ENCODE results near the gene CHRM1. TPM values are rescaled to one million over a fixed set of nuclear protein-coding genes. Genes with fewer than 3 reads are reported as not detected.

CHRM1 gene
- polyA plus RNA-seq, 1 experiment: not detected

DNA sequence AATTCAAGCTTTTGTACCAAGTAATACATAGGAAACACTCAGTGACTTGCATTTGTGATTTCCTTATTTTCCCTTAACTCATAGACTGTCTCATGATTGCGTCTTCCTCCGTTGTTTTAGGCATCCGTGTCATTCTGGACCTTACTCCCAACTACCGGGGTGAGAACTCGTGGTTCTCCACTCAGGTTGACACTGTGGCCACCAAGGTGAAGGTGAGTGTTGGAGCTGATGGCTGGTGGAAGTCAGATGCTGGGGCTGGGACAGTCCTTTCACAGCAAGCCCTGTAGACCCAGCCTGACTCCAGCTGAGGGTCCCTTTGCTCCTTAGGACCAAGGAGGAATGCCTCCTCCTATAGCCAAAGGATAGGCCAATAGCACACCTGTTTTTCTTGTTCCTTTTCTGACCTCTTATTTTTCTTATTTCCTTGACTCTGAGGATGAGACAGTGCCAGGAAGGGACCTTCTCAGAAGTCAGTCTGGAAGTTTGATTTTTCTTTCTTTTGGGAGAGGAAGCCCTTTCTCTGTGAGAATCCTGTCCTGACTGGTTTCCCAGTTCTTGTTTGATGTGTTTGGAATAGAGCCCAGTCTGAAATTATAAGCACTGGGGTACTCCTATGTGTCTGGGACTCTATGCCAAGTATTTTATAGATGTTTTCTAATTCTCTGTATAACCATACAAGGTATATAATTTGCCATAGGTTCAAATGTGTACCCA, 38.2 kb downstream of the CHRM1 start:
- peaks cover 6% of the 10 kb centered on the region; the same call in 1 of the 2 replicates for H3K9me3 ChIP-seq (ENCODE audit: control insufficient read depth, insufficient read depth, low read length)
- no peaks in the 10 kb centered on the region for H3K27me3 ChIP-seq (ENCODE audit: control insufficient read depth, insufficient read depth, low read length)
- H3K27ac ChIP-seq (ENCODE audit: low read depth, low read length): peak overlapping the region; percentile 40
- ChIA-PET POLR2A (interaction anchor here (0.5 to 5.3 kb wide), 3 partner anchors 22 to 256 kb away, joined by 3 to 68 read pairs (median 6); partner anchors contain the start of gene WDR74), CTCF (interaction anchor here (0.5 to 0.9 kb wide), 2 partner anchors 23 to 122 kb away, joined by 3 to 6 read pairs; no protein-coding TSS in a partner anchor)
- DNase-seq (ENCODE audit: low read depth, low spot score): no peak
- TF ChIP-seq, protein P1, sequence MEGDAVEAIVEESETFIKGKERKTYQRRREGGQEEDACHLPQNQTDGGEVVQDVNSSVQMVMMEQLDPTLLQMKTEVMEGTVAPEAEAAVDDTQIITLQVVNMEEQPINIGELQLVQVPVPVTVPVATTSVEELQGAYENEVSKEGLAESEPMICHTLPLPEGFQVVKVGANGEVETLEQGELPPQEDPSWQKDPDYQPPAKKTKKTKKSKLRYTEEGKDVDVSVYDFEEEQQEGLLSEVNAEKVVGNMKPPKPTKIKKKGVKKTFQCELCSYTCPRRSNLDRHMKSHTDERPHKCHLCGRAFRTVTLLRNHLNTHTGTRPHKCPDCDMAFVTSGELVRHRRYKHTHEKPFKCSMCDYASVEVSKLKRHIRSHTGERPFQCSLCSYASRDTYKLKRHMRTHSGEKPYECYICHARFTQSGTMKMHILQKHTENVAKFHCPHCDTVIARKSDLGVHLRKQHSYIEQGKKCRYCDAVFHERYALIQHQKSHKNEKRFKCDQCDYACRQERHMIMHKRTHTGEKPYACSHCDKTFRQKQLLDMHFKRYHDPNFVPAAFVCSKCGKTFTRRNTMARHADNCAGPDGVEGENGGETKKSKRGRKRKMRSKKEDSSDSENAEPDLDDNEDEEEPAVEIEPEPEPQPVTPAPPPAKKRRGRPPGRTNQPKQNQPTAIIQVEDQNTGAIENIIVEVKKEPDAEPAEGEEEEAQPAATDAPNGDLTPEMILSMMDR (IDR thresholded peaks at IDR 0.05; ENCODE audit: low read depth, low read length): no peak
- peak overlapping the region; percentile 100 for H3K4me3 ChIP-seq (ENCODE audit: low read depth, low read length)

DNA sequence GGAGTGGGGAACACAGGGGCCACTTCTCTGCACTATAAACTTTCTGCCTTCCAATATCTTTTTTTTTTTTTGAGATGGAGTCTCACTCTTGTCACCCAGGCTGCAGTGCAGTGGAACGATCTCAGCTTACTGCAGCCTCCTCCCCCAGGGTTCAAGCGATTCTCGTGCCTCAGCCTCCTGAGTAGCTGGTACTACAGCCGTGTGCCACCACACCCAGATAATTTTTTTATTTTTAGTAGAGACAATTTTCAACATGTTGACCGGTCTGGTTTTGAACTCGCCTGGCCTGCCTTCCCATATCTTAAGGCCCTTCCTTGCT, 38.8 kb downstream of the CHRM1 start:
- Histone ChIP-seq H3K27ac (ENCODE audit: low read depth, low read length) (peak overlapping the region; percentile 99), H3K27me3 (ENCODE audit: control insufficient read depth, insufficient read depth, low read length) (no peaks in the 10 kb centered on the region), H3K4me3 (ENCODE audit: low read depth, low read length) (peak overlapping the region; percentile 100), H3K9me3 (ENCODE audit: control insufficient read depth, insufficient read depth, low read length) (peaks cover 6% of the 10 kb centered on the region; the same call in 1 of the 2 replicates)
- CTCF ChIA-PET: interaction anchor here (0.5 to 1.0 kb wide), 3 partner anchors 23 to 121 kb away, joined by 3 to 6 read pairs (median 3); no protein-coding TSS in a partner anchor
- DNase-seq (ENCODE audit: low read depth, low spot score): no peak
- TF ChIP-seq, protein P1 (IDR thresholded peaks at IDR 0.05; ENCODE audit: low read depth, low read length): no peak
- POLR2A ChIA-PET: interaction anchor here (0.5 to 5.3 kb wide), 6 partner anchors 17 to 50 kb away, joined by 3 to 68 read pairs (median 9); partner anchors contain the start of genes STX5, TEX54 and WDR74

DNA sequence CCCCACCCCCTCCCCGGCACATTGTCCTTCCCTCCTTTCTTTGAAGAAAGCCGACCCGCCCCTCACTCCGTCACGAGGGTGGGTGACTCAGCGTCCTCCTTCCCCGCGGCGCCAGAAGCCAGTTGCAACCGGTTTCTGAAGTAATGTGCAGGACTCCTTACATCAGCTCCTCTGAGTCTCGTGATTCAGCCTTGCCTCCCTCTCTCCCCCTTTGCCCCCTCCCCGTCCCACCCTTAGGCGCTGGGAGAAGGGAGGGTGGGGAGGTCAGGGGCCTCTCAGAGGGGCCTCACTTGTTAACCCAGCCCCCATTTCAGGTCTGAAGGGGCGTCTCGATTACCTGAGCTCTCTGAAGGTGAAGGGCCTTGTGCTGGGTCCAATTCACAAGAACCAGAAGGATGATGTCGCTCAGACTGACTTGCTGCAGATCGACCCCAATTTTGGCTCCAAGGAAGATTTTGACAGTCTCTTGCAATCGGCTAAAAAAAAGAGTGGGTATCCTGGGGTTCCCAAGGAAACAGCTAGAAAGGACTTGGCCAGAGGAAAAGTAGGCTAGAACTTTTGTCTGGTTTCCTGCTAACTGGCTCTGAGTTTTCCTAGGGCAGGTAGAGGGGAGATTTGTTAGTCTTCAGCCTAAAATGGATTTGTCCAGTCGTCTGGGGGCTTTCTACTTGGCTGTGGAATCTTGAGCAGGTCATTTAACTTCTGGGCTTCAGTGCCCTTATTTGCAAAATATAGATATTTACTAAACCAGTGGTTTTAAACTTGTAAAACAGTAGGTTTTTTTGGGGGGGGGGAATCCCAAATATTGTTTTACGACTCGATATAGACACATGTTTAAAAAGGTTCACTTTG, 39.4 kb downstream of the CHRM1 start:
- H3K27ac ChIP-seq (ENCODE audit: low read depth, low read length): peak overlapping the region; percentile 99
- H3K9me3 ChIP-seq (ENCODE audit: control insufficient read depth, insufficient read depth, low read length): peaks cover 6% of the 10 kb centered on the region; the same call in 1 of the 2 replicates
- TF ChIP-seq, protein P1 (IDR thresholded peaks at IDR 0.05; ENCODE audit: low read depth, low read length): no peak
- peak overlapping the region; percentile 100 for H3K4me3 ChIP-seq (ENCODE audit: low read depth, low read length)
- DNase-seq (ENCODE audit: low read depth, low spot score): peak; percentile 93
- ChIA-PET POLR2A (interaction anchor here (0.5 to 5.3 kb wide), 19 partner anchors 8 to 1364 kb away, joined by 3 to 68 read pairs (median 4); partner anchors contain the start of genes C11orf98, CSKMT, MTA2 and STX5), CTCF (interaction anchor here (1.0 to 1.9 kb wide), 5 partner anchors 9 to 93 kb away, joined by 3 to 12 read pairs (median 5); no protein-coding TSS in a partner anchor)
- no peaks in the 10 kb centered on the region for H3K27me3 ChIP-seq (ENCODE audit: control insufficient read depth, insufficient read depth, low read length)

DNA sequence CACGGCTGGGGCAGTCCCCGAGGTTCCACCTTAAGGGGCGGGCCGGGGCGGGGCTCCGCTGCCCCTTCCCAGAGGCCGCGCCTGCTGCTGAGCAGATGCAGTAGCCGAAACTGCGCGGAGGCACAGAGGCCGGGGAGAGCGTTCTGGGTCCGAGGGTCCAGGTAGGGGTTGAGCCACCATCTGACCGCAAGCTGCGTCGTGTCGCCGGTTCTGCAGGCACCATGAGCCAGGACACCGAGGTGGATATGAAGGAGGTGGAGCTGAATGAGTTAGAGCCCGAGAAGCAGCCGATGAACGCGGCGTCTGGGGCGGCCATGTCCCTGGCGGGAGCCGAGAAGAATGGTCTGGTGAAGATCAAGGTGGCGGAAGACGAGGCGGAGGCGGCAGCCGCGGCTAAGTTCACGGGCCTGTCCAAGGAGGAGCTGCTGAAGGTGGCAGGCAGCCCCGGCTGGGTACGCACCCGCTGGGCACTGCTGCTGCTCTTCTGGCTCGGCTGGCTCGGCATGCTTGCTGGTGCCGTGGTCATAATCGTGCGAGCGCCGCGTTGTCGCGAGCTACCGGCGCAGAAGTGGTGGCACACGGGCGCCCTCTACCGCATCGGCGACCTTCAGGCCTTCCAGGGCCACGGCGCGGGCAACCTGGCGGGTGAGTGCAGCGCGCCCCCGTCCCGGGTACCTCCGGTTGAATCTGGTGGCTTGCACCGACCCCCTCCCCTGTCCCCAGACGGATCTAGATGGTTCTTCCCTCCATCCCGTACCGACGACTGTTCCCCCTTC, 40.2 kb downstream of the CHRM1 start, which contains the start of gene SLC3A2:
TSS of gene SLC3A2 (plus strand) at position 94 of the 776 bp plus-strand sequence. CDS start at position 222, 128 bp downstream.
- TF ChIP-seq, protein P1 (IDR thresholded peaks at IDR 0.05; ENCODE audit: low read depth, low read length): peak; percentile 50; the same call in 1 of the 2 replicates
- DNase-seq (ENCODE audit: low read depth, low spot score): peak; percentile 56
- no peaks in the 10 kb centered on the region for H3K27me3 ChIP-seq (ENCODE audit: control insufficient read depth, insufficient read depth, low read length)
- H3K4me3 ChIP-seq (ENCODE audit: low read depth, low read length): peak within 1 kb of the TSS; percentile 100
- ChIA-PET POLR2A (interaction anchor here (0.5 to 5.3 kb wide), 21 partner anchors 9 to 1365 kb away, joined by 3 to 68 read pairs (median 3); partner anchors contain the start of genes C11orf98, CSKMT, MTA2 and STX5), CTCF (interaction anchor here (0.5 to 1.9 kb wide), 8 partner anchors 8 to 218 kb away, joined by 3 to 12 read pairs (median 4); no protein-coding TSS in a partner anchor)
- H3K27ac ChIP-seq (ENCODE audit: low read depth, low read length): peak within 1 kb of the TSS; percentile 99
- H3K9me3 ChIP-seq (ENCODE audit: control insufficient read depth, insufficient read depth, low read length): peaks cover 6% of the 10 kb centered on the region; the same call in 1 of the 2 replicates
